Fibroblast of villous mesenchyme (primary cell): ENCODE measurements around the gene IL22. TPM values are rescaled to one million over a fixed set of nuclear protein-coding genes. Genes with fewer than 3 reads are reported as not detected.

Experiments
- DNase-seq: peaks from one replicate; pipeline ENCODE4 v3.0.0-alpha.2; 2010; ENCODE audit warnings: low read depth
- H3K4me3 ChIP-seq: 2 replicates; pipeline ENCODE4 v1.5.1; 2011; ENCODE audit warnings: low read depth, mild to moderate bottlenecking, low read length
- total RNA-seq: library from RNA; depleted of rRNA; stranded (reverse); fragments of >200 nt; gene quantifications from 2 replicates; pipeline ENCODE4 v1.2.3, GENCODE V29; 2012
- TF ChIP-seq, protein P1 (sequence below): IDR thresholded peaks from 2 replicates; pipeline ENCODE4 v1.5.1; 2012; ENCODE audit warnings: low read depth, mild to moderate bottlenecking, low read length; ENCODE audit not compliant: insufficient read depth

The IL22 gene, protein sequence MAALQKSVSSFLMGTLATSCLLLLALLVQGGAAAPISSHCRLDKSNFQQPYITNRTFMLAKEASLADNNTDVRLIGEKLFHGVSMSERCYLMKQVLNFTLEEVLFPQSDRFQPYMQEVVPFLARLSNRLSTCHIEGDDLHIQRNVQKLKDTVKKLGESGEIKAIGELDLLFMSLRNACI
- not detected in 2 replicates for total RNA-seq

DNA sequence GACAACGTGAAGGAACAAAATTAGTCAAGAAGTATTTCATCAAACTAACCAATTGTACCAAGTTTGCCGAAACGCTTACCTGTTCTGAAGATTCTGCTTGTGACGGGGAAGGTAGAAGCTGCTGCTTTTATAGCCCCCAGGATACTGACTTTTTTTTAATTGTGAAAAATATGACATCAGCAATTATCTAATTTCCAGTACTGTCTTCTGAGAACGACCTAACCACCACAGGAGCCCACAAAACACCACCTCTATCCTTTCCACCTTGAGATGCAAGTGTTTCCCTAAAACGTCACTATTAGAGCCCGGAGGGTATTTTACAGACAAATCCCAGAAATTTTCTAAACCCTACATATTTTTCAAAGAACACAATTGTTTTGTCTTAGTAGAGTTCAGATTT lies at the start of gene IL22:
Gene IL22, minus strand, starts transcription at position 101 of the 400 bp plus-strand sequence. CDS start 156 bp downstream, outside the sequence.
- DNase-seq = no peak
- no peak within 1 kb of the TSS for H3K4me3 ChIP-seq
- TF ChIP-seq, protein P1, sequence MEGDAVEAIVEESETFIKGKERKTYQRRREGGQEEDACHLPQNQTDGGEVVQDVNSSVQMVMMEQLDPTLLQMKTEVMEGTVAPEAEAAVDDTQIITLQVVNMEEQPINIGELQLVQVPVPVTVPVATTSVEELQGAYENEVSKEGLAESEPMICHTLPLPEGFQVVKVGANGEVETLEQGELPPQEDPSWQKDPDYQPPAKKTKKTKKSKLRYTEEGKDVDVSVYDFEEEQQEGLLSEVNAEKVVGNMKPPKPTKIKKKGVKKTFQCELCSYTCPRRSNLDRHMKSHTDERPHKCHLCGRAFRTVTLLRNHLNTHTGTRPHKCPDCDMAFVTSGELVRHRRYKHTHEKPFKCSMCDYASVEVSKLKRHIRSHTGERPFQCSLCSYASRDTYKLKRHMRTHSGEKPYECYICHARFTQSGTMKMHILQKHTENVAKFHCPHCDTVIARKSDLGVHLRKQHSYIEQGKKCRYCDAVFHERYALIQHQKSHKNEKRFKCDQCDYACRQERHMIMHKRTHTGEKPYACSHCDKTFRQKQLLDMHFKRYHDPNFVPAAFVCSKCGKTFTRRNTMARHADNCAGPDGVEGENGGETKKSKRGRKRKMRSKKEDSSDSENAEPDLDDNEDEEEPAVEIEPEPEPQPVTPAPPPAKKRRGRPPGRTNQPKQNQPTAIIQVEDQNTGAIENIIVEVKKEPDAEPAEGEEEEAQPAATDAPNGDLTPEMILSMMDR = no peak

DNA sequence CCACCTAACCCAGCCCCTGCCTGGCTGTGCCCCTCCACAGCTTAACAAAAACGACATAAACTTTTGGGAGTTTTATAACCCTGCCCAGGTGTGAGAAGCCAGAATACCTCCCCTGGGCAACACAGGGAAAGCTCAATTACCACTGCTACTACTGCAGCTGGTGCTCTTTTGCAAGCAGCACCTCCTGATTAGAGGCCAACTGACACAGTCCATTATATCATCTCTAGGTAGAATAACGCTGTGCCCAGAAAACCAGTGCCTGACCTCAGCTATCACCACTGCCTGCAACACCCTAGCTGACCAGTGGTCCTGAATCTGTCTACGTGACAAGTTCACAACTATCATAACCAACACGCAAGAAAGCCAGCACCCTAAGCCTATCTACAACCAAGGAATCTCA lies 44.5 kb upstream of the IL22 start:
- TF ChIP-seq, protein P1 = no peak
- H3K4me3 ChIP-seq = no peak overlapping the region
- no peak for DNase-seq

DNA sequence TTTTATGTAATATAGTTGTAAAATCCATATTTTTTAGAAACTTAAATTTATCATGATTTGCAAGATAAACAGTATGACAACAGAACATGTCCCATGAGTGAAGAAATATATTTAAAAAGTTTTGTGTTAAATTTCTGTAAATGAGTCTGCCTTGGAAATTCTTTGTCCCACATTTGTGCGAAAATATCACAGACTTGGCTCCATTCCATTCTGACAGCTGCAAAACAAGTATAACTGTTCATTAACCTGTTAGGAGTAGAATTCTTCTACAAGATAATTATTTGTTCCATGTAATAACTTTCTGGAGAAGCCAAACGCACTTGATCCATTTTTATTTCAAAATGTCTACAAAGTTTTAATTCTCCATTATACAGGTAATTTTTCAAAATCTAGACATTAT lies 40.8 kb upstream of the IL22 start:
- TF ChIP-seq, protein P1 = no peak
- no peak overlapping the region for H3K4me3 ChIP-seq
- DNase-seq = no peak

DNA sequence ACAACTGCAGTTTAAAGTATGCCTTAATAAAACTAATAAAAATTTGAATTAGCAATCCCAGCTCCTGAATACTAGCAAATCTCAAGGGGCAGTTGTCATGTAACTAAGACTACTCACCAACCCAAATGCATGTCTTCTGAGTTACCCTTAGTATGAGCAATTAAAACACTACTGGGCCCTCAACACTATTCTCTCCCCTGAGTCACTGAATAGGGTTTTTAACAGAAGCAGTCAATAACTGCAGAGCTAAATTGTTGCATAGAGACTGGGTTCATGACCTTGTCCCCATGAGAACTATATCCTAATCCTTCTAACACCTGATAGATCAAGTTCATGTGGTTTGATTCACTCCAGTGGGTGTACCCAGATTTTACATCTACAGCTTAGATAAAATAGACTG lies 39.9 kb upstream of the IL22 start:
- TF ChIP-seq, protein P1 = no peak
- no peak for DNase-seq
- H3K4me3 ChIP-seq = no peak overlapping the region

GRCh38 chr12:68292151-68292943 lies 38.9 kb upstream of the IL22 start:
- no peak overlapping the region for H3K4me3 ChIP-seq
- no peak for DNase-seq
- TF ChIP-seq, protein P1 = no peak

DNA sequence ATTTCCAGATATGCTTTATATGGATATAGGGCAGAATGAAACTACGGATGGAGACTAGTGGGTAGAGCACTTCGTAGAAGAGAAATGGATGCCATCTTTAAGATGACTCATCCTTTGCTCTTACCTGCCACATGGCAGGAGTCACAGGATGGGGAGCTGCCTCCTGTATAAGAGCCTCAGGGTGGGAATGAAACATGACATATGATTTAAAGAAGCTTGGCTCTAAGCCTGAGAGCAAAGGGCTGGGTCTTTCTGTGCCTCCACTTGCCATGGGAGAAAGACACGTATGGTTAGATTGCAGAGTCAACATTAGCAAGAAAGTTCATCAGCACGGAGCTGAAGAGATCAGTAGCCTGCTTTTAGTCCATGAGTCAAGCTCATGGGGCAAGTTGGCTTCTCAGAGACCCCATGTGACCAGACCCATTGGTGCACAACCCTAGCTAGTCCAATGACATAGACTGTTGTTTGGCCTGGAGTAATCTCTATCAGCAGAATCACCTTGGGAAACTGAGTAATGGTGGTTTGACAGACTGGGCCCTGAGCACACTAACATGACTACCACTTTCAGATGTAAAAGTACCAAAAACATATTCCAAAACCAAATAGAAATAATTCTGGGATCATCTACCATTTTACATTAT lies 38.1 kb upstream of the IL22 start:
- H3K4me3 ChIP-seq = no peak overlapping the region
- TF ChIP-seq, protein P1 = no peak
- no peak for DNase-seq
